HG02610 (cell line): ENCODE results near the gene SYCN.

Source experiments
- ATAC-seq: cut with Tn5 transposase; IDR thresholded peaks from one replicate; pipeline ENCODE4 v1.9.1; 2021; ENCODE audit warnings: mild to moderate bottlenecking, moderate library complexity; ENCODE audit not compliant: unreplicated experiment

Gene SYCN

GRCh38 chr19:39196320-39196719, 7.7 kb downstream of the SYCN start:
- no peak for ATAC-seq

- ATAC-seq = no peak
These were observed 8.3 kb downstream of the SYCN start for GRCh38 chr19:39195755-39196154.

DNA sequence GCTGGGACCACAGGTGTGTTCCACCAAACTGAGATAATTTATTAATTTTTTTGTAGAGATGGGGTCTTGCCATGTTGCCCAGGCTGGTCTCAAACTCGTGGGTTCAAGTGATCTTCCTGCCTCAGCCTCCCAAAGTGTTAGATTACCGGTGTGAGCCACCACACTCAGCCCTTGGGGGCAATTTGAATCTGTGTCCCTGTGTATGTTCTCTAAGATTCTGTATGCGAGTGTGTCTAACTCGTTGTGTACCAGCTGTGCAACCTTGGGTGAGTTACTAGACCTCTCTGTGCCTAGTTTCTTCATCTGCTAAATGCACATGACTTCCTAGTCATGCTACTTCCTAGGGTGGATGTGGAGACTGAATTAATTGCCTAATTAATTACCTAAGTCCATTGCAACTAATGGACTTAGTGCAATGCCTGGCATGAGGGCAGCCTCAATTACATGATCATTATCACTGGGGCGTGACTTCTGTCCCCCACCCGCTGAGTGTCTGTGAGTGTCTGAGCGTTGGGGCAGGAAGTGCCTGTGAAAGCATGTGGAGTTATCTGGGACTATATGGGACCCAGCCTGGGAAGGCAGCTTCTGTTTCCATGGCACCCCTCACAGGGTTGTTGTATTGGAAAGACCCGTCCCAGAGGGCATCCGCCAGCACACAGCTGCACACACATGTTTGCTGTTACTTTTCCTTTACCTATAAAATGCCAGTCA, 9.1 kb downstream of the SYCN start:
- no peak for ATAC-seq

DNA sequence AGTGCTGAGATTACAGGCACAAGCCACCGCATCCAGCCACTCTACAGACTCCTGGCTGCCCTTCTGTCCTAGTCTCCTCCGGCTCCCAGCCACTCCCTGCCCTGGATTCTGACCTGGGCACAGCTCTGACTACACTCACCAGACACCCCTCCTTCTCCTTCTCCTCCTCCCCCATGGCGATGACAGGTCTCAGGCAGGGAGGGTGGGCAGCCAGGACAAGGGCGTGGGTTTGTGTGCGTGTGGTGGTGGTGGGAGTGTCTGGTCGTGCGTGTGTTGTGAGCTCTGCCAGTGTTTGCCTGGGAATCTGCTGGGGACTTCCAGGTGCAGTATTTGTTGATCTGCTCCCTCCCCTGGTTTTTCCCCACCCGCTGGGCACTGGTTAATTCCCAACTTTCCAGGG, 10.3 kb downstream of the SYCN start:
- no peak for ATAC-seq

DNA sequence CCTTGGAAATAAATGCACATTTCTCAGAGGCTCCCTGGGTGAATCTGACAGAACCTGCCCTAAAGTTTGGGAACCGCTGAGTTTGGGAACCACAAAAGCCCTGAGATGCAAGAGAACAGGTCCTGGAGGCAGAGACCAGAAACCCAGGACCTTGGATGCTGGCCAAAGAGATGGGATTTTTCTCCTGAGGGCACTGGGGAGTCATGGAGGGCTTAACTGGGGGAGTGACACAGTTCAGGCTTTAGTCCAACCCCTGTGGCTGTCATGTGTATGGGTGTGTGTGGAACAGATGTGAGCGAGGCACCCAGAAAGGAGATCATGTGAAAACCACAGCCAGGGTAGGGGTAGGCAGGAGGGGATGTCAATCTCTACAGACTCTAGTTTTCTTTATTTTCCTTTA, 11.2 kb downstream of the SYCN start:
- no peak for ATAC-seq

DNA sequence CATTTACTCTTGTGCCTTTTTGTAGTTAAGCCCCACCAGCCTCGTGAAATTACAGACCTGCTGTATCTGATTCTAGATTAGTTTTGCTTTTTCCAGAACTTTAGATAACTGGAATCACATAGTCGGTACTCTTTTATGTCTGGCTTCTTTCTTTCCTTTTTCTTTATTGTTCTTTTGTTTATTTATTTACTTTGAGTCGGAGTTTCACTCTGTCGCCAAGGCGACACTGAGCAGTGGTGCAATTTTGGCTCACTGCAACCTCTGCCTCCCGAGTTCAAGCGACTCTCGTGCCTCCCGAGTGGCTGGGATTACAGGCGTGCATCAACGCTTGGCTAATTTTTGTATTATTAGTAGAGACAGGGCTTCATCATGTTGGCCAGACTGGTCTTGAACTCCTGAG, 13.3 kb downstream of the SYCN start:
- ATAC-seq = no peak

- no peak for ATAC-seq
These were observed 15.1 kb downstream of the SYCN start for GRCh38 chr19:39188960-39189359.

GRCh38 chr19:39187552-39187943, 16.5 kb downstream of the SYCN start:
- ATAC-seq = no peak

DNA sequence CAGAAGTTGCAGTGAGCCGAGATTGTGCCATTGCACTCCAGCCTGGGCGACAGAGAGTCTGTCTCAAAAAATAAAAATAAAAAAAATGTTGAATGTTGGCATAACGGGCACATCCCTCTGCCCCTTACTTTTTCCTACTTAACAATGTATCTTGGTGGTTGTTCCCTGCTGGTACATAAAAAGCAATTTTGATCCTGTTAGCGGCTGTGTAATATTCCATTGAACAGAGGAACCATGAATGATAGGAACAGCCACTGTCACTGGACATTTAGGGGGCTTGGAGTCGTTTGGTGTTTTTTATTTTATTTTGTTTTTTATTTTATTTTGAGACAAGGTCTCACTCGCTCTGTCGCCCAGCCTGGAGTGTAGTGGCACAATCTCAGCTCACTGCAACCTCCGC, 17.7 kb downstream of the SYCN start:
- no peak for ATAC-seq

DNA sequence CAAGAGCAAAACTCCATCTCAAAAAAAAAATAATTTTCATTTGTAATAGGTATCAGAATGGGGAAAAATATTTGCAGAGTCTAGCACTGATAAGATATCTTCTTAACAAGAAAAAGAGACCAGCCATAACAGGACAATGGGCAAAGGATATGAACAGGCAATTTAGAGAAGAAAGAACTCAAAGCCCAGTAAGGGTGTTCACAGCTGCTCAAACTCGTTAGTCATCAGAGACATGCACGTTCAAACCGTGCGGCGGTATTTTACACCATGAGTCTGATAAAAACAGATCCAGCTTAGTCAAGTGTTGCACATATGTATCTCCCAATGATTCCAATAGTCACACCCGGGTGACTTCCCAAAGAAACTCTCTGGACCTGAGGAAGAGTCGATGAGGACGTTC, 21.0 kb downstream of the SYCN start:
- ATAC-seq = no peak

DNA sequence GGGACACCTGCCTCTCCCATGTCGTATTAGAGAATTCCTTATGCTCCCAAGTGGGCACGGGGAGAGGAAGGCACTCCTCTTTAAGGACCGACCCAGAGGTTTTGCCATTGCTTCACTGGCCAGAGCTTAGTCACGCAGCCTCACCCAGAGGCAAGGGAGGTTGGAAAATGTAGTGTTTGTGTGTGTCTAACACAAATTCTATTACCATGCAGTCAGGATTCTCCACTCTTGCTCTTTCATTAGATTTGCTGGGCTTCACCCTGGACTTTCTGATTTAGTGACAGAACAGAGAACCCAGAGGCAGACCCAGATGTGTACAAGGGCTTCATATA, 21.9 kb downstream of the SYCN start:
- no peak for ATAC-seq

DNA sequence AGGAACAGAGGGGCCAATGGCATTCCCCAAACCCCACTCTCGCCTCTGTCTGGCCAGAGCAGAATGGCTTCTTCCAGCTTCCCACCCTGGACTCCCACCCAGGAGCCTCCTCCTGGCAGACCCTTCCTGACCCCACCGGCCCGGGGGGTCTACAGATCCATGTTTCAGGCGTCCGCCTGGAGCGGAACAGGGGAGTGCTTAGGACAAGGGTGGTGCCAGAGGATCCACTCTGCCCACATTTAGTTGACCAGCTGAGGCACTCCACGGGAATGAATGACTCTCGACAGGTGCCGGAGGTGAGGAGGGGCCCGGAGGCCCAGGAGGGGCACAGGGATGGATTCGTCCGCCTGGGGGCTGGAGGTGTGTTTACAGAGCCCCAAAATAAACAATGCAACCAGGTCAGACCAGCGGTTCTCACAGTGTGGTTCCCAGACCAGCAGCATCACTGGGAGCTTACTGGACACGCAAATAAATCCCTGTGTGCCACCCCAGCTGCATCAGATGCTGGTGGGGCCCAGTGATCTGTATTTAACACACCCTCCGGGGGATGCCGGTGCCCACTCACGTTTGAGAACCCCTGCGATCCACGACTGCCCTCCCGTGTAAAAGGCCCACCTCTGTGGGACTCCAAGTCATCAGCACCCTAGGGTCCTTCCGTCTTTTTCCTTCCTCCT, 22.4 kb downstream of the SYCN start:
- ATAC-seq = no peak

GRCh38 chr19:39180749-39181148, 23.3 kb downstream of the SYCN start:
- no peak for ATAC-seq

DNA sequence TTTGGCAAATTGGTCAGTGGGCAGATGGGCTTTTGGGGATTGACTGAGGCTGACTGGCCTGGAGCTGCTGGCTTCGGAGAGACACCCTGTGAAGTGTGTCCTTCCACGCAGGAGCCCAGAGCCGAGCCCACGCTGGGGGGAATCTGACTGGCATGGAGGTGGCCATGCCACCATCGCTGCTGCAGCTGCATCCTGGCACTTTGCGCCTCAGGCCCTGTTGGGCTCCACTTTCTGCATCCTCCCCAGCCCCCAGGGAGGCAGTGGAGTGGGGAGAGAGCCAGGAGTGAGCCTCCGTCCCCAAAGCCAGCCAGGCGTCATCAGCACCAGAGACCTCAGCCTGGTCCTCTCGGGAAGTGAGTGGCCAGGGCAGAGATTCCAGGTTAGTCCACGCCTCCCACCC, 24.3 kb downstream of the SYCN start:
- ATAC-seq = no peak

GRCh38 chr19:39178296-39179006, 25.6 kb downstream of the SYCN start:
- ATAC-seq = no peak

- ATAC-seq = no peak
These were observed 26.3 kb downstream of the SYCN start for GRCh38 chr19:39177736-39178135.

DNA sequence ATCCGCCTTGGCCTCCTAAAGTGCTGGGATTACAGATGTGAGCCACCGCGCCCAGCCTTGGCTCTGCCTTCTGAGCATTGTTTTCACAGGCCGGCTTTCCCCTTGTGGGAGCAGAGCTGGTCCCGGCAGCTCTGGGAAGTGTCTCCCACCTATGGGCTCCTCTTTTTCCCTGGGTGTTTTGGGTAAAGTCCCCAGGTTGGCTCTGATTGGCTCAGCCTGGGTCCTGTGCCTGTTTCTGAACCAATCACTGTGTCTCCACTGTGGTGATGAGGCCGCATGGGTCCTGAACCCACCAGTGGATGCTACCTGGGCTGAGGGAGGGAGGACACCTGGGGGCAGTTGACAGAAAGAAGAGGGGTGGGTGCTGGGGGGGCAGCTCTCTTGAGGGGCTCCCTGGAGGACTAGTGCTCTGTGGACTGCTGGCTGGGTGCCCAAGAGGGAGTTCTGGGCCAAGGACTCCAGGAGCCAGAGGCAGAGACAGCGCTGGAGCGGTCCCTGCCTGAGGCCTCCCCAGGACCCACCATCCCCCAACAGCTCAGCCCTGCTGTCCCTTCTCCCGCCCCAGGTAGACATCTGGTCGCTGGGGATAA, 26.9 kb downstream of the SYCN start:
- ATAC-seq = no peak

GRCh38 chr19:39175564-39175963, 28.5 kb downstream of the SYCN start:
- ATAC-seq = no peak

DNA sequence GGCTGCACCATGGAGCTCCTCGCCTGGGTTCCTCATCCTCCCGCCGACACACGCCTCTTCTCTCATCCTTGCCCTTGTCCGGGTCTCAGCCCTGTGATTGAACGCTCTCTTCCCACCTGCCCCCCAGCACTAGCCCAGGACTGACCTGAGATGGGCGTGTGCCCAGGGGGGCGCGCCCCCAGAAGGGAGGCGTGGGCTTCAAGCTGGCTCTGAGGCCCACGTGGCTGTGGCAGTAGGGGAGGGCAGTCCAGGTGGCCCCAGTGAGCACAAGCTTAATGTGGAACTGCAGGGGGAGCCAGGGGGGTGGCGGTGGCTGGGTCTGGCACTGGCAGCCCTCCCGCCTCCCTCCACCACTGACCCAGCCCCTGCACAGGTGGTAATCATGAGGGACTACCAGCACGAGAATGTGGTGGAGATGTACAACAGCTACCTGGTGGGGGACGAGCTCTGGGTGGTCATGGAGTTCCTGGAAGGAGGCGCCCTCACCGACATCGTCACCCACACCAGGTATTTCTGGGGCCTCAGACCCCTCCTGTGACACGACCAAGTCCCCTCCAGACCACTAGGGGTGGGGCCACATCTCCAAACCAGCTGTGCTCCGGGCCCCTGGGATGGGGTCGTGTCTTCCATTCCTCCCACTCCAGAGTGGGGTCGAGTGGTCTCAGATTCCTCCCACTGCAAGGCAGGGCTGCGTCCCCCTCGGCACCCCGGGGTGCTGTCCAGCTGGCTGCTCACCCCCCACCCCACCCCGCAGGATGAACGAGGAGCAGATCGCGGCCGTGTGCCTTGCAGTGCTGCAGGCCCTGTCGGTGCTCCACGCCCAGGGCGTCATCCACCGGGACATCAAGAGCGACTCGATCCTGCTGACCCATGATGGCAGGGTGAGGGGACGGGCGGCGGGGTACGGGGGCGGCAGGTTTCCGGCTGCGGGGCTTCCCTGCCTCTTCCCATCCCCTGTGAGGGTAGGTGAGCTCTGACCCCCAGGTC, 29.2 kb downstream of the SYCN start:
- no peak for ATAC-seq

GRCh38 chr19:39174142-39174541, 29.9 kb downstream of the SYCN start:
- no peak for ATAC-seq

GRCh38 chr19:39173502-39173991, 30.5 kb downstream of the SYCN start:
- ATAC-seq = no peak
